ENCODE results near the gene MAP2K2.
"Not testable (repeated sequence)": the region's sequence is repeated elsewhere in the genome, so short reads cannot be mapped to it uniquely, and the experiment has no call there.

Gene MAP2K2

GRCh38 chr19:4129050-4129449, 5.1 kb upstream of the MAP2K2 start:
- not testable (repeated sequence) for DNase-seq

- not testable (repeated sequence) for DNase-seq
Observed at GRCh38 chr19:4127322-4127721, 3.4 kb upstream of the MAP2K2 start.

GRCh38 chr19:4124638-4125037, 716 bp upstream of the MAP2K2 start:
- DNase-seq, result no peak

GRCh38 chr19:4122480-4122879, 1.4 kb downstream of the MAP2K2 start:
- no peak for DNase-seq

- DNase-seq, result no peak
Observed at GRCh38 chr19:4121815-4122214, 2.1 kb downstream of the MAP2K2 start.

GRCh38 chr19:4121273-4121612, 2.7 kb downstream of the MAP2K2 start:
- no peak for DNase-seq

- no peak for DNase-seq
Observed at GRCh38 chr19:4120559-4121272, 3.2 kb downstream of the MAP2K2 start.

- DNase-seq, result no peak
Observed at GRCh38 chr19:4119763-4120162, 4.2 kb downstream of the MAP2K2 start.

- DNase-seq, result no peak
Observed at GRCh38 chr19:4115818-4116385, 8.0 kb downstream of the MAP2K2 start.

GRCh38 chr19:4115050-4115817, 8.7 kb downstream of the MAP2K2 start:
- peak; percentile 72 to 83 for DNase-seq

- DNase-seq, result no peak
Observed at GRCh38 chr19:4114181-4114580, 9.7 kb downstream of the MAP2K2 start.

GRCh38 chr19:4113398-4114088, 10.4 kb downstream of the MAP2K2 start:
- no peak for DNase-seq

GRCh38 chr19:4112367-4112766, 11.6 kb downstream of the MAP2K2 start:
- no peak for DNase-seq

- no peak for DNase-seq
Observed at GRCh38 chr19:4109626-4109945, 14.3 kb downstream of the MAP2K2 start.

- DNase-seq, result peak; percentile 79 to 83
Observed at GRCh38 chr19:4108767-4109625, 14.9 kb downstream of the MAP2K2 start.

GRCh38 chr19:4103080-4103433, 20.9 kb downstream of the MAP2K2 start:
- no peak for DNase-seq

- no peak for DNase-seq
Observed at GRCh38 chr19:4102339-4103079, 21.4 kb downstream of the MAP2K2 start.

- DNase-seq, result no peak
Observed at GRCh38 chr19:4101496-4101770, 22.5 kb downstream of the MAP2K2 start.

- no peak for DNase-seq
Observed at GRCh38 chr19:4100647-4101495, 23.1 kb downstream of the MAP2K2 start.

- no peak for DNase-seq
Observed at GRCh38 chr19:4099041-4099764, 24.7 kb downstream of the MAP2K2 start.

GRCh38 chr19:4098493-4098892, 25.4 kb downstream of the MAP2K2 start:
- DNase-seq, result no peak
